HCT116 (cell line): ENCODE measurements around the gene CIRBP. TPM values are rescaled to one million over a fixed set of nuclear protein-coding genes. Genes with fewer than 3 reads are reported as not detected.
A peak's percentile ranks its signal among the peaks of the same experiment; 100 is the strongest.

Source experiments
- ATAC-seq: fragments of 200-7000 bp; cut with Tn5 transposase; 2 replicates; pipeline ENCODE4 v1.9.1; 2020; ENCODE audit warnings: mild to moderate bottlenecking, moderate library complexity
- BruUV-seq: library from RNA; stranded (reverse); fragments of 400-500 nt; replicated peaks from 2 replicates; lab custom pipeline; 2021; lab: Mats Ljungman, UMichigan
- CTCF ChIA-PET: fragments of 300-600 bp; sonication (Branson Sonifier 250); formaldehyde crosslinking; loops from one replicate; lab custom pipeline; 2021; ENCODE audit warnings: antibody characterized with exemption; lab: Charles Lee
- POLR2A ChIA-PET: fragments of 300-600, 350-600 bp; sonication (Branson Sonifier 250); formaldehyde crosslinking; loops from one replicate; lab custom pipeline; 2021; ENCODE audit warnings: antibody characterized with exemption; lab: Charles Lee
- RAD21 ChIA-PET, 2 experiments: fragments of 300-600 bp; sonication (Branson Sonifier 250); formaldehyde crosslinking; loops; one replicate each; lab custom pipeline; 2023; ENCODE audit warnings: low total read pairs in 2 of 2; ENCODE audit not compliant: uncharacterized antibody in 2 of 2, unreplicated experiment in 2 of 2, low non-redundant PET in 1 of 2; lab: Charles Lee
- DNase-seq: peaks from one replicate; pipeline ENCODE4 v3.0.0-alpha.2; 2010; ENCODE audit warnings: low read depth, low spot score
- H2AFZ ChIP-seq: fragments of 200-600 bp; shearing (Covaris generic), sonication (generic); 2 replicates; pipeline ENCODE4 v1.6.1; 2017; ENCODE audit warnings: low read depth, mixed run types, mixed read lengths, antibody characterized with exemption, low read length; ENCODE audit not compliant: poor library complexity, severe bottlenecking
- H3K27ac ChIP-seq: 2 replicates; pipeline ENCODE4 v1.5.1; 2012; ENCODE audit warnings: low read depth, low read length
- H3K27me3 ChIP-seq: fragments of 200-600 bp; sonication (generic); 2 replicates; pipeline ENCODE4 v1.6.1; 2016; ENCODE audit warnings: mixed run types, low read length, mixed read lengths; ENCODE audit not compliant: insufficient read depth
- H3K36me3 ChIP-seq, 2 experiments: fragments of 200-500 bp in 1 of 2; fragments of 200-600 bp in 1 of 2; sonication (Bioruptor generic) in 1 of 2; sonication (generic) in 1 of 2; 2 replicates each; pipeline versions ENCODE4 v1.5.1 to v1.6.1; 2014 to 2016; ENCODE audit warnings: low read length in 2 of 2, inconsistent platforms in 1 of 2, mixed read lengths in 1 of 2, mixed run types in 1 of 2; ENCODE audit not compliant: insufficient read depth in 2 of 2, control insufficient read depth in 1 of 2
- H3K4me1 ChIP-seq, 2 experiments: fragments of 200-600 bp in 1 of 2; sonication (generic) in 1 of 2; 2 replicates each; pipeline versions ENCODE4 v1.5.1 to v1.6.1; 2012 to 2017; ENCODE audit warnings: low read length in 2 of 2, inconsistent platforms in 1 of 2, mild to moderate bottlenecking in 1 of 2, mixed read lengths in 1 of 2, mixed run types in 1 of 2, moderate library complexity in 1 of 2; ENCODE audit not compliant: insufficient read depth in 2 of 2, control insufficient read depth in 1 of 2
- H3K4me2 ChIP-seq: fragments of 200-600 bp; sonication (generic); 2 replicates; pipeline ENCODE4 v1.6.1; 2017; ENCODE audit warnings: mixed run types, low read length, mixed read lengths
- H3K4me3 ChIP-seq, 2 experiments: fragments of 200-600 bp in 1 of 2; sonication (generic) in 1 of 2; replicated peaks in 1 of 2; 2 replicates each; pipeline ENCODE4 v1.5.1; 2011 to 2016; ENCODE audit warnings: low read length in 2 of 2, control low read depth in 1 of 2, low read depth in 1 of 2, mild to moderate bottlenecking in 1 of 2, mixed read lengths in 1 of 2, mixed run types in 1 of 2
- H3K79me2 ChIP-seq: fragments of 200-600 bp; sonication (generic); 2 replicates; pipeline ENCODE4 v1.6.1; 2017; ENCODE audit warnings: mild to moderate bottlenecking, mixed run types, low read length, moderate library complexity, mixed read lengths; ENCODE audit not compliant: insufficient read depth
- H3K9ac ChIP-seq: fragments of 200-600 bp; sonication (generic); 2 replicates; pipeline ENCODE4 v1.6.1; 2016; ENCODE audit warnings: low read length, mixed read lengths
- H3K9me2 ChIP-seq: fragments of 200-600 bp; sonication (generic), shearing (Covaris generic); 2 replicates; pipeline ENCODE4 v1.6.1; 2017; ENCODE audit warnings: mixed run types, mild to moderate bottlenecking, moderate library complexity; ENCODE audit not compliant: insufficient read depth
- H3K9me3 ChIP-seq, 2 experiments: fragments of 200-500 bp in 1 of 2; fragments of 200-600 bp in 1 of 2; sonication (Bioruptor generic) in 1 of 2; sonication (generic) in 1 of 2; 2 replicates each; pipeline ENCODE4 v1.6.1; 2014 to 2017; ENCODE audit warnings: low read length in 2 of 2, mixed read lengths in 2 of 2, inconsistent platforms in 1 of 2, low read depth in 1 of 2, mild to moderate bottlenecking in 1 of 2, mixed run types in 1 of 2, moderate library complexity in 1 of 2; ENCODE audit not compliant: control insufficient read depth in 1 of 2, insufficient read depth in 1 of 2
- H4K20me1 ChIP-seq: fragments of 200-600 bp; sonication (generic), shearing (Covaris generic); 2 replicates; pipeline ENCODE4 v1.6.1; 2017; ENCODE audit warnings: mixed run types, mild to moderate bottlenecking, moderate library complexity; ENCODE audit not compliant: insufficient read depth
- CBX3 ChIP-seq: IDR thresholded peaks from 2 replicates; pipeline ENCODE4 v1.6.1; 2012; ENCODE audit warnings: low read depth
- CEBPB ChIP-seq: IDR thresholded peaks from 2 replicates; pipeline ENCODE4 v1.6.1; 2012; ENCODE audit warnings: low read depth
- EGR1 ChIP-seq: IDR thresholded peaks from 2 replicates; pipeline ENCODE4 v1.6.1; 2012; ENCODE audit warnings: low read depth
- ELF1 ChIP-seq: IDR thresholded peaks from 2 replicates; pipeline ENCODE4 v1.6.1; 2012; ENCODE audit warnings: low read depth, borderline replicate concordance
- EZH2 ChIP-seq: fragments of 200-600 bp; sonication (generic); IDR thresholded peaks from 2 replicates; pipeline ENCODE4 v1.6.1; 2017; ENCODE audit warnings: antibody characterized with exemption, mixed run types
- EZH2phosphoT487 ChIP-seq: fragments of 200-600 bp; IDR thresholded peaks from 2 replicates; pipeline ENCODE4 v1.6.1; 2018; ENCODE audit warnings: antibody characterized with exemption, borderline replicate concordance
- POLR2A ChIP-seq: IDR thresholded peaks from 2 replicates; pipeline ENCODE4 v1.7.0; 2011; ENCODE audit warnings: borderline replicate concordance; ENCODE audit not compliant: insufficient read depth, insufficient read length; ENCODE audit errors: extremely low read depth
- SIN3A ChIP-seq: IDR thresholded peaks from 2 replicates; pipeline ENCODE4 v1.6.1; 2012; ENCODE audit warnings: low read depth
- SP1 ChIP-seq: IDR thresholded peaks from 2 replicates; pipeline ENCODE4 v1.6.1; 2012; ENCODE audit warnings: low read depth
- TCF7L2 ChIP-seq: IDR thresholded peaks from 2 replicates; pipeline ENCODE4 v1.7.0; 2011; ENCODE audit warnings: borderline replicate concordance, inconsistent platforms; ENCODE audit not compliant: insufficient read depth, insufficient read length; ENCODE audit errors: extremely low read depth
- YY1 ChIP-seq: IDR thresholded peaks from 2 replicates; pipeline ENCODE4 v1.6.1; 2011; ENCODE audit warnings: low read length, low read depth, moderate library complexity, mild to moderate bottlenecking; ENCODE audit not compliant: insufficient replicate concordance; ENCODE audit errors: extremely low read depth
- ZFX ChIP-seq: fragments of 450-650 bp; IDR thresholded peaks from 2 replicates; pipeline ENCODE4 v1.6.1; 2017
- ZNF274 ChIP-seq: fragments of 200-500 bp; sonication (Bioruptor generic); IDR thresholded peaks from 2 replicates; pipeline ENCODE4 v1.6.1; 2014; ENCODE audit warnings: mild to moderate bottlenecking, low read depth, low read length, inconsistent platforms
- intact Hi-C: fragments of 100-400 bp; cut with micrococcal nuclease; formaldehyde crosslinking; loops from 2 replicates; pipeline ENCODE4 v1.10.0; 2022
- total RNA-seq: library from RNA; stranded (reverse); gene quantifications from one replicate; pipeline ENCODE4 v1.2.1, GENCODE V29; 2021; ENCODE audit not compliant: unreplicated experiment
- TF ChIP-seq, protein P1 (sequence below): IDR thresholded peaks from 2 replicates; pipeline ENCODE4 v1.6.1; 2011; ENCODE audit warnings: mild to moderate bottlenecking, low read length, moderate library complexity; ENCODE audit not compliant: insufficient replicate concordance; ENCODE audit errors: extremely low read depth
- TF ChIP-seq, protein P2 (sequence below): IDR thresholded peaks from 2 replicates; pipeline ENCODE4 v1.6.1; 2012
- TF ChIP-seq, protein P3 (sequence below): IDR thresholded peaks from 2 replicates; pipeline ENCODE4 v1.6.1; 2012

The CIRBP gene
- total RNA-seq, 1 experiment from 2014 or later = 276 TPM

DNA sequence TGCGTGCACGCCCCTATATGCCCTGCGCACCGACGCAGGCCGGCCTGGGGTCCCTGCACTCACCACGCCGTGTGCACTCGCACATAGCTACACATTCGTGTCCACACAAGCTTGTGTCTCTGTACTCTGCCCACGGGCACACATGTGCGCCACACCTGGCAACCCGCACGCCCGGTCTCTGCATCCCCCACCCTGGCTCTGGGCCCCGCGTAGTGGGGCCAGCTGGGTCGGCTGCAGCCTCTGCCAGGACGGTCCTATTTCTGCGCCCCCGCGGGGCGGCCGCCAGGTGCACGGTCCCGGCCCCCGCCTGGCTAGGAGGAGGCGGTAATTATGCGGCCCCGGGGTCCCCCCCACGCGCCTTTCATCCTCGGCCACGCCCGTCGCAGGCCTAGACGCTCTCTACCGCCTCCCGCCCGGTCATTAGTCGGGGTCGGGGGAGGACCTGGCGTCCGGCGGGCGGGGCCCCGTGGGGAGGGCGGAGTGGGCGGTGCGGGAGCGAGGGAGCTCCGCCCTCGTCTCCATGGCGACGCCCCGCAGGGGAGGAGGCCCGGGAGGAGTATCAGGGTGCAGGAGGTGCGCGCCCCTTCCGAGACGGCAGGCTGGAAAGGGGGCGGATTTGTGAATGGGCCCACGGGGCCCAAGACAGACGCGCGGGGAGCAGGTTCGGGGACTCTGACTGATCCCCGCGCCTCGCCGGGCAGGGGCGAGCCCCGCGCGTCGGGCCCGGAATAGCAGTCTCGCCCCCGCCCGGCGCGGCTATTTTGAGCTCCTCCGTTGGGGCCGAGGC lies 2.8 kb upstream of the CIRBP start:
- Histone ChIP-seq H3K4me1 (peaks cover 52 to 94% of the 10 kb centered on the region in 2 experiments), H3K27me3 (no peaks in the 10 kb centered on the region), H3K36me3 (peaks cover 4 to 6% of the 10 kb centered on the region in 2 experiments; a peak in 3 of 4 replicates), H3K9me2 (no peaks in the 10 kb centered on the region), H3K4me2 (peak overlapping the region; percentile 97), H3K4me3 (peak overlapping the region; percentile 43 to 59), H3K27ac (peak overlapping the region; percentile 99), H2AFZ (no peak overlapping the region), H3K79me2 (peaks cover 22% of the 10 kb centered on the region), H4K20me1 (no peaks in the 10 kb centered on the region), H3K9me3 (no peaks in the 10 kb centered on the region), H3K9ac (peak overlapping the region; percentile 98)
- POLR2A ChIA-PET = interaction anchor here (0.7 to 3.0 kb wide), 11 partner anchors 9 to 406 kb away, joined by 3 to 58 read pairs (median 5); partner anchors contain the start of genes ATP5F1D and FAM174C
- intact Hi-C loops = loop anchor here (1.0 kb wide), 2 partner anchors 17 to 22 kb away; no protein-coding TSS in a partner anchor
- TF ChIP-seq POLR2A = no peak
- TF ChIP-seq TCF7L2 = peak; percentile 87
- no TSS peak for BruUV-seq
- peak; percentile 37 for ATAC-seq
- no peak for DNase-seq
- RAD21 ChIA-PET = interaction anchor here (0.6 to 2.1 kb wide), 12 partner anchors 9 to 225 kb away, joined by 3 to 51 read pairs (median 6); partner anchors contain the start of gene ATP5F1D (in 1 of the 2)
- CTCF ChIA-PET = interaction anchor here (0.6 to 6.5 kb wide), 17 partner anchors 8 to 240 kb away, joined by 3 to 325 read pairs (median 4); partner anchors contain the start of genes ABCA7, ATP5F1D, CNN2 and FAM174C

DNA sequence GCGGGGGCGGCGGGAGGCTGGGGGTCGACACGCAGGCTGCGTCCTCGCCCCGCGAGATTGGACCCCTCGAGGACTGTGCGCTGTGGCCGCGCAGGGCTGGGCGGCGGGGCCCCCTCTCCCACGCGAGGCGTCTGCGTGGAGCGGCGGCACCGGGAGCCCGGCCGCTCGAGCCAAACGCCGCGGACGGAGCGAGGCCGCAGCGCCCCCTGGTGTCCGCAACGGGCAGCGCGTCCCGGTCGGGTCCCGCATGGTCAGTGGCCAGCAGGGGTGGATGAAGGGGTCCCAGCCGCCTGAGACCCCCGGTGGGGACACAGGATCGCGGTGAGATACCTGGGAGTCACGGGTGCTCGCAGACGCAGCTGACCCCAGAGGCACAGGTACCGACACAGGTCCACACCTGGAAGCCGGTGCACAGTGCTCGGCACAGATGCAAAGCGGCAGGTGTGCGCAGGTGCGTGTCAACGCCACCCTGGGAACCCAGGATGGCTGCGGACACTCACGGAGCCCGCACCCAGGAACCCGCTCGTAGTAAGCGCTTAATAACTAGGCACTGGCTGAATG lies 2.1 kb upstream of the CIRBP start:
- Histone ChIP-seq H3K27ac (peak overlapping the region; percentile 99), H3K9ac (peak overlapping the region; percentile 98), H3K4me2 (peak overlapping the region; percentile 97), H2AFZ (no peak overlapping the region), H3K36me3 (peaks cover 8 to 13% of the 10 kb centered on the region in 2 experiments; a peak in 3 of 4 replicates), H3K9me3 (no peaks in the 10 kb centered on the region), H3K4me3 (peak overlapping the region; percentile 43 to 59), H3K9me2 (no peaks in the 10 kb centered on the region), H3K27me3 (no peaks in the 10 kb centered on the region), H4K20me1 (no peaks in the 10 kb centered on the region), H3K4me1 (peaks cover 52 to 94% of the 10 kb centered on the region in 2 experiments), H3K79me2 (peaks cover 25% of the 10 kb centered on the region)
- ChIA-PET POLR2A (interaction anchor here (0.7 to 3.0 kb wide), 10 partner anchors 8 to 407 kb away, joined by 3 to 58 read pairs (median 7); partner anchors contain the start of genes ATP5F1D and FAM174C), CTCF (interaction anchor here (0.6 to 6.5 kb wide), 17 partner anchors 8 to 241 kb away, joined by 3 to 325 read pairs (median 4); partner anchors contain the start of genes ABCA7, ATP5F1D, CNN2 and FAM174C), RAD21 (interaction anchor here (0.6 to 2.1 kb wide), 12 partner anchors 9 to 225 kb away, joined by 3 to 51 read pairs (median 6); partner anchors contain the start of gene ATP5F1D (in 1 of the 2))
- DNase-seq = no peak
- ATAC-seq = peak; percentile 15
- BruUV-seq = no TSS peak
- intact Hi-C loops = loop anchor here (1.0 kb wide), 2 partner anchors 18 to 23 kb away; no protein-coding TSS in a partner anchor
- TF ChIP-seq, protein P1, sequence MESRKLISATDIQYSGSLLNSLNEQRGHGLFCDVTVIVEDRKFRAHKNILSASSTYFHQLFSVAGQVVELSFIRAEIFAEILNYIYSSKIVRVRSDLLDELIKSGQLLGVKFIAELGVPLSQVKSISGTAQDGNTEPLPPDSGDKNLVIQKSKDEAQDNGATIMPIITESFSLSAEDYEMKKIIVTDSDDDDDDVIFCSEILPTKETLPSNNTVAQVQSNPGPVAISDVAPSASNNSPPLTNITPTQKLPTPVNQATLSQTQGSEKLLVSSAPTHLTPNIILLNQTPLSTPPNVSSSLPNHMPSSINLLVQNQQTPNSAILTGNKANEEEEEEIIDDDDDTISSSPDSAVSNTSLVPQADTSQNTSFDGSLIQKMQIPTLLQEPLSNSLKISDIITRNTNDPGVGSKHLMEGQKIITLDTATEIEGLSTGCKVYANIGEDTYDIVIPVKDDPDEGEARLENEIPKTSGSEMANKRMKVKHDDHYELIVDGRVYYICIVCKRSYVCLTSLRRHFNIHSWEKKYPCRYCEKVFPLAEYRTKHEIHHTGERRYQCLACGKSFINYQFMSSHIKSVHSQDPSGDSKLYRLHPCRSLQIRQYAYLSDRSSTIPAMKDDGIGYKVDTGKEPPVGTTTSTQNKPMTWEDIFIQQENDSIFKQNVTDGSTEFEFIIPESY = no peak
- TF ChIP-seq CEBPB = no peak
- no peak for TF ChIP-seq SP1
- TF ChIP-seq ZNF274 = no peak
- TF ChIP-seq, protein P2, sequence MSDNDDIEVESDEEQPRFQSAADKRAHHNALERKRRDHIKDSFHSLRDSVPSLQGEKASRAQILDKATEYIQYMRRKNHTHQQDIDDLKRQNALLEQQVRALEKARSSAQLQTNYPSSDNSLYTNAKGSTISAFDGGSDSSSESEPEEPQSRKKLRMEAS = no peak
- no peak for TF ChIP-seq ZFX
- no peak for TF ChIP-seq CBX3
- TF ChIP-seq SIN3A = no peak
- TF ChIP-seq EGR1 = no peak
- TF ChIP-seq, protein P3, sequence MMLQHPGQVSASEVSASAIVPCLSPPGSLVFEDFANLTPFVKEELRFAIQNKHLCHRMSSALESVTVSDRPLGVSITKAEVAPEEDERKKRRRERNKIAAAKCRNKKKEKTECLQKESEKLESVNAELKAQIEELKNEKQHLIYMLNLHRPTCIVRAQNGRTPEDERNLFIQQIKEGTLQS = no peak
- no peak for TF ChIP-seq ELF1
- TF ChIP-seq EZH2 = no peak
- TF ChIP-seq EZH2phosphoT487 = no peak
- no peak for TF ChIP-seq YY1
